G401 (cell line): ENCODE results near the gene KBTBD8. TPM values are rescaled to one million over a fixed set of nuclear protein-coding genes. Genes with fewer than 3 reads are reported as not detected.

ENCODE experiments used
- DNase-seq: peaks from one replicate; pipeline ENCODE4 v3.0.0-alpha.2; 2015; ENCODE audit warnings: low spot score
- in situ Hi-C: cut with HindIII; loops from 2 replicates; pipeline ENCODE4 v1.10.0; 2016; ENCODE audit warnings: low sequenced_read_pairs, mixed read lengths
- total RNA-seq: library from RNA; depleted of rRNA; stranded (reverse); fragments of >200 nt; shearing (Covaris generic); gene quantifications from 2 replicates; pipeline ENCODE4 v1.2.3, GENCODE V29; 2014

The KBTBD8 gene
- total RNA-seq, 1 experiment from 2014 or later = 19.1 TPM

DNA sequence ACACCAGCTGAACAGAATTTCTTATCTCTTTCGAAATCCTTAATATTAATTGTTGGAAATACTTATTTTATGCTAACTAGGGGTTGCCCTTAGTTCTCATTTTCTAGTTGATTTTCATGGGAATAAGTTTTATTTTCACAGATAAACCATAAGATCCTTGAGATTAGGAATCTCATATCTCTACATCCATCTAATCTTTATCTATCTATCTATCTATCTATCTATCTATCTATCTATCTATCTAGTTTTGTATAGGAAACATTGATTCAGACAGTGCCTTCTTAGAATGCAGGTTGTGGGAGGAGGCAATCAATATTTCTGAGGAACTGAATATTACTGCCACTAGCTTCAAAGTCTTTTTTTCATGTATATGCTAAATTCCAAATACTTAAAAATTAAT is 3.5 kb upstream of the KBTBD8 start:
- no peak for DNase-seq
- in situ Hi-C loops = no loop called here

DNA sequence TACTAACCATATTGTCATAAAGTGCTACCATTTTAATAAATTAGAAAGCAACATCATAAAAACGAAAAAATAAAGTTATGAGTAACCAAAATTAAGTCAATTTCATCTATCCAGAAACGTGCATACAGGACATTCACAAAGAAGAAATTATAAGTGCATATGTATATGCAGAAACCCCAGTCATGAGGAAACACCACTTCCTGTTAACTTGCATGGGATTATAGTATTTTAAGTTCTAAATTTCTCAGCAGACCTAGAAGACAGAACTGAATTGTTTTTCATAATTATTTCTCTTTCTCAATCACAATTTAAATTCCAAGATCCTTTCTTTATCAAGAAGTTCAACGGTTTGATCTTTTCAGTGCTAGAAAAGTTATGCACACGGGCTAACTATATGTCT is 1.4 kb upstream of the KBTBD8 start:
- in situ Hi-C loops = no loop called here

DNA sequence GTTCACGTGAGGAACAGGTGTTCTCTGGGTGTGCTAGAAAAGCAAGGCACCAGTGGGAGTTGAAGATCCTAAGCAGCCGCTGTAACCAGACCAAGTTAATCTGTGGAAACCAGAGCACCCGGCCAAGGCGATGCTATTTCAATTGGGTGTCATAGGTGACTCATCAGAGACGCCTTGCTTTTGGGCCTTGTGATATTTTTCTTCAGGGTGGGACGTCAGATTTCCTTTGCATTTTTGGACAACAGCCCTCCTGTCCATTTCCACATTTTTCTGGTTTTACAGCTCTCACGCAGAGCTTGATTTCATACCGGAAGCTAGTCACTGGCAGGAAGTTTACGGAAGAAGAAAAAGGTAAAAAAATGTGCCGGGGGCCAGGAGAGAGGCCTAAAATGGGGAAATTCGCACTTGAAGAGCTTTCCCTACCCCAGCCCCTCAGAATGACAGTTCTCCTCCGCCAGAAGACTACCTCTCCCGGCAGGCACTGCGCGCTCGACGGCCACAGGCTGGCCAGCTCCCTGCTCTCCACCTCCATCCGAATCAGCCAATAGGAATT is 471 bp upstream of the KBTBD8 start:
- in situ Hi-C loops = no loop called here

More for the DNA sequence above, 1.4 kb upstream of the KBTBD8 start:
- no peak for DNase-seq

DNA sequence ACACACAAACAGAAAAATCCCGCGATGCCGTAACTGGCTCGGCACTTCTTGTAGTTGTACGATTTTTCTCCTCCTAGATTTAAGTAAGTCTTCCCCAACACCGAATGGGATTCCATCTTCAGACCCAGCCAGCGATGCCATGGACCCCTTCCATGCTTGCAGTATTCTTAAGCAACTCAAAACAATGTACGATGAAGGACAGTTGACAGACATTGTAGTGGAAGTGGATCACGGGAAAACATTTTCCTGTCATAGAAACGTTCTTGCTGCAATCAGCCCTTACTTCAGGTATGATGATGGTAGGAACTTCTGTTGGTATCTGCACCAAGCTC is 763 bp downstream of the KBTBD8 start:
- in situ Hi-C loops = no loop called here
- DNase-seq = peak; percentile 49

More for the DNA sequence above, 471 bp upstream of the KBTBD8 start:
- no peak for DNase-seq

DNA sequence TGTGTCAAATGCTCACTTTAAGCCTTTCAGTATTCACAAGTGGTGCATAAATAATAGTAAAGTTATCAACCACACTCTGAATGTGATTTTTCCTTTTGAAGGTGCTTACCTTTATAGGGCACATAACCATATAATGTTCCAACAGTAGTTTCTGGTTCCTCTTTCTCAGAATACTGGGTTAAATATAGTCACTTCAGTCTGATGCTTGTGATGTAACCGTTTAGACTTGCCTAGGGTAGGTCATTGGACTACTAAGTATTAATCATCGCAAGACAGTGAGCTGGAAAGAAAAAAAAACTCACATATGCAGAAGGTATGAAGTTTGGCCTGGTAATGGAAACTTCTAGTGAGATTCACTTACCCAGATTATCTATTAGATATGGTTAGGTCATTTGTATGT is 1.9 kb downstream of the KBTBD8 start:
- DNase-seq = no peak
- in situ Hi-C loops = no loop called here

DNA sequence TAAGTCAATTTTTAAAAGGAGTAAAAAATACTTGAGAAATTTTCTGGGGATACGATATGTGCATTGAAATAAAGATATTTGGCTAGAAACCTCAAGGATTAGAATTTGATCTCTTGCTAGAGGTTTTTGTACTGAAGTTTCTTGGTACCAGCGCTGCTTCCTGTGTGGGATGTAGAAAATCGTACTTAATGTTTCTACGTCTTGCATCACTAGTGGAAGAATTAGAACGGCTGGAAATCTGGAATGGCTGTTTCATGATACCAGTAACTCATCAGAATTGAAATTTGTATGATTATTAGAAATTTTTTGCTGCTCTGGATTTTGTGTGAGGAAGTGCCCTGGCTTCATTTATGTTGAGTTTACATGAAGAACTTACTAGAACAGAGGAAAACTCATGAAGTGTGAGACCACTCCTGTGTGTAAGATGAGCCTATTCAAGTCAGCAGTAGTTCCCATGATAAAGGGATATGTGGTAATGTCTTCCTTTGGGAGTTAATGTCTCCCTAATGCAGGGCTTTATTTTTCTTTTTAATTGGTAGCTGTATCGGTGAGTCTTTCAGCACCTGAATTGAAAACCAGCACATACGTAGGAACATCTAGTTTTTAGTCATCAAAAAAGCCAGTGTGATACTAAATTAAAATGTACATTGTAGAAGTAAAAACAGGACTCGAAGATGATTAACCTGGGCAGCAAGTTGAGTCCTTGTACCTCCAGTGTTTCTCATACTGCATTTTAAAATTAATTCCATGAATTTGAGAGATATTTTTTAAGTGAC is 3.2 kb downstream of the KBTBD8 start:
- in situ Hi-C loops = no loop called here

DNA sequence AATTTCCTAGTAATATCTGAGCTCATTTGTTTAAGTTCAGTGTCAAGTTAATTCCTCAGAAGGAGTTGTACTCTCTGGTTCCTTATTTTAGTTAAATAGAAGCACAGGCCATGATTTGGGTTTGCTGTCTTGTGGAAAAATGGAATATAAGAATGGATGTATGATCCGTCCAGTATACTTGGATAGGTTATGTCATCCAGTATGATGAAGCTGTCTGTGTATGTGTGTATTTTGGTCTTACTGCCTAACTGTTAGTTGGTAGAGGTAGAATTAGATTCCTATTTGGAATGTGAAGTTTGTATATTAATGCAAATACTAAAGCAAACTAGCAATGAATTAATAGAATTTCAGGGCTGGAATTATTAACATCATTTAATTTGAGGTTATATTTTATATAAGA is 7.9 kb downstream of the KBTBD8 start:
- DNase-seq = no peak
- in situ Hi-C loops = no loop called here

More for the DNA sequence above, 3.2 kb downstream of the KBTBD8 start:
- DNase-seq = no peak

DNA sequence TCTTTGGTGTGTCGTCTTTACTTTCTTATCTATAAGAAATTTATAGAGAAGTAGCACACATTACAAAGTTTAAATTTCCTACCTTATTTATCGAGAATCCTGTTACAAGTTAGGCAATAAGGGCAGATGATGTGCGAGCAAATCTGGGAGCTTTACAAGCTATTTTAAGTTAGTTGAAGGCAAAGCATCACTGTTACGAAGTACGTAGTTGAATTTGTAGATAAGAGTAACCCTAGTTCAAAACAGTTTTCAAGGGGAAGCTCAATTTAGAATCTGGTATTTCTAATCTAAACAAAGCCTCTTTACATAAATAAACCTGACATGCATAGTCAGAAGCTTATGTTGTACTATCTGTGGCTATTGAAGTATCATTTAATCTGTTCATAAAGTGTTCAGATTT is 8.4 kb downstream of the KBTBD8 start:
- no peak for DNase-seq
- in situ Hi-C loops = no loop called here

DNA sequence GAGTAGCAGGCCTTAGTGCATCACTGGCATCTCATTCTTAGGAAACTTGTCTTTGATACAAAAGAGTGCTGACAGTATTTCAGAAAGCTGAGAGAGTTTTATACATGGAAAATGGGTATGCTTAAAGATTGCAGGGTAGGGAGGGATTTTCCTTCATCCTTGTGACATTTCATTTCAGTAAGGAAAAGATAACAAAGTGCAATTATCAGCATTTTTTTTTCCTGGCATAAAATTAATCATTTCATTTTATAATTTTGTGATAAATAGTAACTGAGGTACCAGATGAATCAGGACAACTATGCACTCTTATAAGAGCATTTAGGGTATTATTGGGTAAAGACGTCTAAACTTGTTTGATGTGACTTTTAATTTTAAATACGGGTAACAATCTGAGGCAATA is 10.3 kb downstream of the KBTBD8 start:
- in situ Hi-C loops = no loop called here

DNA sequence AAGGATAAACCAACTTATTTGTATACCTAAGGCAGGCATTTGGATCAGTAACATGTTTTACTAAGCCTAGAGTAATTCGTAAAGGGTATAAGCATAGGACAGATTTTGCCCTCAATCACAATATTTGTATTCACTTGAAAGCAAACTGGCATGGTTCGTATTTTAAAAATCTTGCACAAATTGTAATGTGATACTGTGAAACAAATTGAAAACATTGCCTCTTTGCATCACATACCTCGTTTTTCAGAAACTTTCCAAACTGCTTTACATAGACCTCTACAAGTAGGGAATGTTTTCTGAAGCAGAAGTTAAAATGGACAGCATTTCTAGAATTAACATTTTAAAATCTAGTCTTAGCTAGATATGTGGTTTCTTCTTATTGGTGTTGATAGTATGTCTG is 11.6 kb downstream of the KBTBD8 start:
- no peak for DNase-seq
- in situ Hi-C loops = no loop called here

More for the DNA sequence above, 10.3 kb downstream of the KBTBD8 start:
- DNase-seq = no peak

DNA sequence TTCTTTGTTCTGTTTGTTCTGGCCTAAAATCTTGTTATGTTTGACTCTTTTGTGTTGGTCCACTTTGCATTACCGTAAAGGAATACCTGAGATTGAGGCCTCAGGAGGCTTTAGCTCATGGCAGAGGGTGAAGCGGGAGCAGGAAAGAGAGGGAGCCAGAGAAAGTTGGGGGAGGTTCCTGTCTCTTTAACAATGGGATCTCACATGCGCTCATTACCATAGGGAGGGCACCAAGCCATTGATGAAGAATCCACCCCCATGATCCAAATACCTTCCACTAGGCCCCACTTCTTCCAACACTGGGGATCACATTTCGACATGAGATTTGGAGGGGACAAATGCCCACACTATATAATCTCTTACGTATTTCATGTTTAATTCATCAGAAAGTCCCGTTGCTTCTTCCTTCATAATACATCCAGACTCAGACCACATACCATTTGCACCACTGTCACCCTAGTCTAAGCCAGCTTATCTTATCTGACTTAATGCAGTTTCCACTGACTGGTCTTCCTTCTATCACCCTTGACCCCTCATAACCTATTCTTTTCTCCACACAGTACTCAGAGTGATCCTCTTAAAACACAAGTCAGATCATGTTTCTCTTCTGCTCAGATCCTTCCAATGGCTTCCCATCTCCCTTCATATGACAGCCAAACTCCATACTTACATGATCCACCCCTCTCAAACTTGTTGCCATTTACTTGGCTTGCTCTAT is 13.5 kb downstream of the KBTBD8 start:
- in situ Hi-C loops = no loop called here
- no peak for DNase-seq

DNA sequence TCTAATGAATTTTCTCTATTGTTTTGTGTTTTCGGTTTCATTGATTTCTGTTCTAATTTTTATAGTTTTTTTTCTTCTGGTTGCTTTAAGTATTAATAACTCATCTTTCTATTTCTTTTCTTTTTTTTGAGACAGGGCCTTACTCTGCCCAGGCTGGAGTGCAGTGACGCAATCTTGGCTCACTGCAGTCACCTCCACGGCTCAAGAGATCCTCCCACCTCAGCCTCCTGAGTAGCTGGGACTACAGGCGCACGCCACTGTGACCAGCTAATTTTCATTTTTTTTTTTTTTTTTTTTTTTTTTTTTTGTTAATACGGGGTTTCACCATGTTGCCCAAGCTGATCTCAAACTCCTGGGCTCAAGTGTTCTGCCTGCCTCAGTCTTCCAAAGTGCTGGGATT is 14.5 kb downstream of the KBTBD8 start:
- no peak for DNase-seq
- in situ Hi-C loops = no loop called here

DNA sequence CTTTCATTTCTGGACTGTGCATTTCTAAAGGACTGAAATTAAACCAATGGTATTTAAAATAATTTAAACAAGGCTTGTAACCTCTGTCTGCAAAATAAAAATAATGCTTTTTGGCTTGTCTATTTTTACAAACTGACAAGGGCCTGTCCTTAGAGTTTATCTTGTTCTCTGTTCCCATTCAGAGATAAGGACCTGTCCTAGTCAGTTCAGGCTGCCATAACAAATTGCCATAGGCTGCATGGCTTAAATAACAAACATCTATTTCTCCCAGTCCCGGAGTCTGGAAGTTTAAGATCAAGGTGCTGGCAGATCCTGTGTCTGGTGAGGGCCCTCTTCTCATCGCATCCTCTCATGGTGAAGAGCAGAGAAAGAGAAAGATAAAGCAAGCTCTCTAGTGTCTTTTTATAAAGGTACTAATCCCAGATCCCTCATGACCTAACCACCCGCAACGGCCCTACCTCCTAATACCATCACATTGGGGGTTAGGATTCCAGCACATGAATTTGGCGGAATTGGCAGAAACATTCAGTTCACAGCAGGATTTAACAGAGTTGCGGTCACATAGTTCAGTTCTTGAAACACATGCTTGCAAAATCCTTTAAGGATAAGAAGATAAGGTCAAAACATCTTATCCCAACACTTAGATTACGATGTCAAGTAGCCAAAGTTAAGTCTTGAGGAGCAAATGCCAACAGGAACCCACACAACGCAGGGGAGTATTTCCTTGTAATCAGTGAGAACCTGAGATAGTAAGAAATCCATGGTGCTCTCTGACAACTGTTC is 17.8 kb downstream of the KBTBD8 start:
- in situ Hi-C loops = no loop called here
- no peak for DNase-seq

DNA sequence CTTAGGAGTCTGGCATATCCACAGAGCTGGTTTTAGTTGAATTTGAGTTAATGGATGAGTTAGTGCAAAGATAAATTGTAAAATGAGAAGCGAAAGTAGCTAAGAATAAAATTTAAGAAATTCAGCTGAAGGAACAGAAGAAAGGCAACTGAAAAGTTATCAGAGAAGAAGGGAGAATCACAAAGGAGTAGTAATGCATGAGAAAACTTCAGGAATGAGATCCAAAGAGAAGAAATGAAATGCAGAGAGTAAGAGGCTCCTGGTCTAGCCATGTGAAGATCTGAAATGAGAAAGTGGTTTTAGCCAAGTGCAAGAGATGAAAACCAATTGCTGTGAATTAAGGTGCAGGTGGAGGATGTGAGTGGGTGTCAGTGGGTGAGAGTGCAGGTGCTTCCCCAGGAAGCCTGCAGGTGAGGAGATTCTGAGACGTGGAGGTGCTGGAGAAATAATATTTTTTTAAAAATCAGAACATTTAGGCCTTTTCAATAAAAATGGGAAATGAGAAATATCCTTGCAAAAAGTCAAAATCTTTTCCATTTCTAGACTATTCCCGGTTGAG is 18.5 kb downstream of the KBTBD8 start:
- in situ Hi-C loops = no loop called here
- no peak for DNase-seq

DNA sequence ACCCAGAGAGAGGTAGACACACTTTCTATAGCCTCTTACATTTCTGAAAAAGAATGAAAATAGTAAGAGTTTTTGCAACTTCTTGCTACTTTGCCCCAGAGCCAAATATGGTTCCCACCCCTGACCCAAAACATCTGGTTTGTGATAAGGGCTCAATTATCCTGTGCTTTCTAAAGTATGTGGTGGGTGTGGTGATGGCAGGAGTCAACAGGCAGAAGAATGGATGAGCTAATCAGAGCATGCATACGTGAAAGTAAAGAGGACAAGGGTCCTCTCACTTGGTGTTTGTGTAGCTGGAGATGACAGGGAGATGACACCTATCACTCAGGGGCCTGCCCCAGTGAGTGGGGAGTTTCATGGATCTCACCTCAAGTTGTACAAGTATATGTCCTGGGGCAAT is 19.1 kb downstream of the KBTBD8 start:
- in situ Hi-C loops = no loop called here

DNA sequence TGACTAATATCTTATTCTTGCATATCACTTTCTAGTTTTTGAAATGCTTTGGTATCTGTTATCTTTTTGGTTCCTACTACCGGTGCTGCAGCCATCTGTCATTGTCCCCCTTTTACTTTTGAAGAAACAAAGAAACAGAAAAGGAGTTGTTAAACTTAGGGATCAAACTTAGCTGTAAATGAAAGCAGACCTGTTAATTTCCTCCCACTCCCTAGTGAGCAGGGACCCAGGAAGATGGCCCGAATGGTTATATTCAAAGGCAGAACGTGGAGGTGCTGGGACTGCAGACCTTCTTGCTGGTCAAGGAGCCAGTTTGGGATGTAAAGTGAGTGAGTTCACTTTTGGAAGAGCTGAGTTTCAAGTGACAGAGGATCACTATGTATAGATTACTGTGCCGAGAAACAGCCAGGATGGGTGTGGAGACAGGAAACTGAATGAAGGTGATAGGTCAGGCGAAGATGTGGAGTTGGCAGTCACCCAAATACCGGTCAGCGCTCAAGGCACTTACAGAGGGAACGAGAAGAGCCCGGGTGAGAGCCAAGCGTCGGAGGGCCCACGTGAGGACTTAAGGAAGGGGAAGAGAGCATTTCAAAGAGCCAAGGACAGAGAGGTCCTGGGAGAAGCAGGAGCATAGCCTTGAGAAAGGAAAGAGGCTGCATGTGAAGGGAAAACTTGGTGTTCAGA is 20.1 kb downstream of the KBTBD8 start:
- in situ Hi-C loops = no loop called here
- DNase-seq = no peak

More for the DNA sequence above, 19.1 kb downstream of the KBTBD8 start:
- DNase-seq = no peak

DNA sequence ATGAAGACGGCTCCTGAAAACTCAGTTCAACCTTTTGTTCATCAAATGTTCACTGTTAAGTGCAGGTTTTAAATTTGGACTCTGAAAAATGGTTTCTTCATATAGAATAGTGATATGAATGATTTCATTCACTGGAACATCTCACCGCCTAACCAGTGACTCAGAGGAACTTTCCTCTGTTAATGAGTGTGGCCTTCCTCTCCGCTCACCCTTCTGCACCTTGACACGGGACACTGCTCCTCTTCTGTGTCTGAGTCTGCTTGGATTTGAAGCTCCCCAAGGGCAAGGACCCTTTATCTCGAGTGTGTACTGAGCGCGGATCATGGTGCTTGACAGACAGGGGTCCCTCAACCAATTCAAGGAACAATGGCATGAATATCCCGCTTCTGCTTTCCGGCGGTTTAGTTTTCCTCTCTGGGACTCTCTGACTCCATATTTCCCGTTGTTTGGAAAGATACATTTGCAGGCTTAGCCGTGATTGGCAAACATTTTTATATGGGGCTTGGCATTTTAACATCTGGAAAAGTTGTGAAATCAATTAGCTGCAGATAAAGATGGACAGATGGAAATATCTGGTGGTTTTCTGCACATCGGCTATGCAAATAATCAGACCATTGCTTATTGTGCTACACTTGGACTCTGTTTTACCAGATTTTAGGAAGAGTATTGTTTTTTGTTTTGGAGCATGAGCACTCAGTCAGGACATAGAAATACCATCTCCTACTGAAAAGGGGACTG is 20.9 kb downstream of the KBTBD8 start:
- DNase-seq = no peak
- in situ Hi-C loops = no loop called here

DNA sequence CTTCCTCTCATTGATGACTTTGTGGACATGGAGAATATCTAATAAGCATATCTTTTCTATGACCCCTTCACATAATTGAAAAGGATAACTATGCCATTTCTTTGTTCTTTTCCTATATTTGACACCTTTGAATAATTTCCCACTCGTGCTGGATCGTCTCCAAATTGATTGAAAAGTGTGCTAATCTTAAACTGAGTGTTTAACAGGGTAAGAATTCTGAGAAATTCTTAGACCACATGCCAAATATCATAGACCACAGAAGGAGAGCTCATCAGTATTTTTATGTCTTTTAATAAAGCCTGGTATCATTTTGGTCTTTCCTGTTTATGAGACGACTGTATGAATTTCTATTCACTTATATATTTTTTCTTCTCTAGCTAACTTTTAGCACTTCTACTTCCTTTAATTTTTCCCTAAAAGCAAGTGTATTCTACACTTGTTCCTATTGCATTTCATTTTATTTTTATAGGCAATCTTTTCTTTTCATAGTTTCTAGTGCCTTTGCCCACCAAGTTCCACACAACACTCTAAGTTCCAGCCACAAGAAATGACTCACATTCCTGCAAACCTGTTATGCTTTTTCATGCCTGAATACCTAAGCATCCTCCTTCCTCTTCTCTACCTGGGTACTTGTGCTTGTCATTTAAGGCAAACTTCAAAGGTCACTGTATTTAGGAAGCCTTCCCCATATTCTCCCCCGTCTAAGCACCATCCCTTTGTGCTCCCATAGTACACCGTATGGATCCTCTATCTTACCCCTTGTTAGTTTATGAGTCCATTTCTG is 30.1 kb downstream of the KBTBD8 start:
- no peak for DNase-seq
- in situ Hi-C loops = no loop called here
